Activated T-helper 17 cell treated with anti-CD3 and anti-CD28 coated beads, Interleukin-2, amount 50 U/mL, for 72 hours (primary cell): Measurements from ENCODE around the gene OR6J1. TPM values are rescaled to one million over a fixed set of nuclear protein-coding genes. Genes with fewer than 3 reads are reported as not detected.

ENCODE experiments used
- ATAC-seq: fragments of 150-1000 bp; cut with Tn5 transposase; replicated peaks from 2 replicates; pipeline ENCODE4 v1.10.0; 2021; ENCODE audit warnings: mild to moderate bottlenecking, moderate library complexity
- H3K27ac Mint-ChIP-seq: one replicate; pipeline ENCODE4 v1.8.0; 2022; ENCODE audit warnings: mixed read lengths
- H3K27me3 Mint-ChIP-seq: one replicate; pipeline ENCODE4 v1.8.0; 2022; ENCODE audit warnings: mixed read lengths
- H3K36me3 Mint-ChIP-seq: one replicate; pipeline ENCODE4 v1.8.0; 2022; ENCODE audit warnings: low read depth, mild to moderate bottlenecking, mixed read lengths
- H3K4me1 Mint-ChIP-seq: one replicate; pipeline ENCODE4 v1.8.0; 2022; ENCODE audit warnings: mixed read lengths
- H3K4me3 Mint-ChIP-seq: one replicate; pipeline ENCODE4 v1.8.0; 2022; ENCODE audit warnings: mild to moderate bottlenecking, mixed read lengths
- H3K9me3 Mint-ChIP-seq: one replicate; pipeline ENCODE4 v1.8.0; 2022; ENCODE audit warnings: mixed read lengths
- total RNA-seq, 2 donors: library from RNA; stranded (reverse); gene quantifications; one replicate each; pipeline ENCODE4 v1.2.3, GENCODE V29; 2022

Gene OR6J1
- total RNA-seq, 2 donors from 2014 or later: not detected

- H3K4me1 Mint-ChIP-seq: peaks cover 11% of the 10 kb centered on the region
- H3K36me3 Mint-ChIP-seq: peaks cover 97% of the 10 kb centered on the region
- ATAC-seq: no peak
- no peaks in the 10 kb centered on the region for H3K27me3 Mint-ChIP-seq
- no peak overlapping the region for H3K27ac Mint-ChIP-seq
- H3K4me3 Mint-ChIP-seq: no peak overlapping the region
- H3K9me3 Mint-ChIP-seq: no peaks in the 10 kb centered on the region
These were observed 37.8 kb downstream of the OR6J1 start for GRCh38 chr14:22606380-22606779.

GRCh38 chr14:22602862-22603261, 41.3 kb downstream of the OR6J1 start:
- Mint-ChIP-seq H3K4me1 (peaks cover 26% of the 10 kb centered on the region), H3K27ac (peak overlapping the region; percentile 32), H3K9me3 (no peaks in the 10 kb centered on the region), H3K4me3 (no peak overlapping the region), H3K27me3 (no peaks in the 10 kb centered on the region), H3K36me3 (peaks cover 86% of the 10 kb centered on the region)
- ATAC-seq: no peak

- H3K4me1 Mint-ChIP-seq: peaks cover 26% of the 10 kb centered on the region
- H3K27me3 Mint-ChIP-seq: no peaks in the 10 kb centered on the region
- no peak overlapping the region for H3K4me3 Mint-ChIP-seq
- peaks cover 78% of the 10 kb centered on the region for H3K36me3 Mint-ChIP-seq
- no peak for ATAC-seq
- no peaks in the 10 kb centered on the region for H3K9me3 Mint-ChIP-seq
- peak overlapping the region; percentile 32 for H3K27ac Mint-ChIP-seq
These were observed 42.2 kb downstream of the OR6J1 start for GRCh38 chr14:22601996-22602395.

GRCh38 chr14:22601456-22601855, 42.7 kb downstream of the OR6J1 start:
- H3K4me3 Mint-ChIP-seq: no peak overlapping the region
- H3K9me3 Mint-ChIP-seq: no peaks in the 10 kb centered on the region
- H3K36me3 Mint-ChIP-seq: peaks cover 72% of the 10 kb centered on the region
- H3K27me3 Mint-ChIP-seq: no peaks in the 10 kb centered on the region
- no peak for ATAC-seq
- peaks cover 26% of the 10 kb centered on the region for H3K4me1 Mint-ChIP-seq
- no peak overlapping the region for H3K27ac Mint-ChIP-seq

- H3K27me3 Mint-ChIP-seq: no peaks in the 10 kb centered on the region
- no peak overlapping the region for H3K27ac Mint-ChIP-seq
- H3K4me3 Mint-ChIP-seq: peak overlapping the region; percentile 99
- H3K4me1 Mint-ChIP-seq: peaks cover 26% of the 10 kb centered on the region
- no peak for ATAC-seq
- H3K36me3 Mint-ChIP-seq: peaks cover 58% of the 10 kb centered on the region
- no peaks in the 10 kb centered on the region for H3K9me3 Mint-ChIP-seq
These were observed 44.1 kb downstream of the OR6J1 start for GRCh38 chr14:22600027-22600426.

GRCh38 chr14:22599349-22599748, 44.8 kb downstream of the OR6J1 start:
- Mint-ChIP-seq H3K4me3 (peak overlapping the region; percentile 99), H3K27ac (peak overlapping the region; percentile 94), H3K9me3 (no peaks in the 10 kb centered on the region), H3K4me1 (peaks cover 26% of the 10 kb centered on the region), H3K36me3 (peaks cover 51% of the 10 kb centered on the region), H3K27me3 (no peaks in the 10 kb centered on the region)
- ATAC-seq: no peak

GRCh38 chr14:22598896-22599244, 45.3 kb downstream of the OR6J1 start:
- Mint-ChIP-seq H3K36me3 (peaks cover 46% of the 10 kb centered on the region), H3K27me3 (no peaks in the 10 kb centered on the region), H3K4me1 (peaks cover 26% of the 10 kb centered on the region), H3K4me3 (peak overlapping the region; percentile 99), H3K9me3 (no peaks in the 10 kb centered on the region), H3K27ac (peak overlapping the region; percentile 94)
- ATAC-seq: peak; percentile 85

GRCh38 chr14:22598099-22598895, 45.9 kb downstream of the OR6J1 start, which contains the start of gene ABHD4:
ABHD4 (plus strand) TSS chr14:22598300; CDS start chr14:22598307, 7 bp downstream.
- no peaks in the 10 kb centered on the region for H3K9me3 Mint-ChIP-seq
- H3K27me3 Mint-ChIP-seq: no peaks in the 10 kb centered on the region
- peak; percentile 96 for ATAC-seq
- H3K4me1 Mint-ChIP-seq: peaks cover 26% of the 10 kb centered on the region
- peak within 1 kb of the TSS; percentile 94 for H3K27ac Mint-ChIP-seq
- peak within 1 kb of the TSS; percentile 99 for H3K4me3 Mint-ChIP-seq
- H3K36me3 Mint-ChIP-seq: peaks cover 41% of the 10 kb centered on the region

- peak overlapping the region; percentile 99 for H3K4me3 Mint-ChIP-seq
- H3K27ac Mint-ChIP-seq: peak overlapping the region; percentile 94
- peaks cover 35% of the 10 kb centered on the region for H3K36me3 Mint-ChIP-seq
- peak; percentile 30 for ATAC-seq
- no peaks in the 10 kb centered on the region for H3K9me3 Mint-ChIP-seq
- no peaks in the 10 kb centered on the region for H3K27me3 Mint-ChIP-seq
- peaks cover 21% of the 10 kb centered on the region for H3K4me1 Mint-ChIP-seq
These were observed 46.4 kb downstream of the OR6J1 start for GRCh38 chr14:22597771-22598098.

- peak overlapping the region; percentile 94 for H3K27ac Mint-ChIP-seq
- peaks cover 30% of the 10 kb centered on the region for H3K36me3 Mint-ChIP-seq
- H3K4me1 Mint-ChIP-seq: peaks cover 18% of the 10 kb centered on the region
These were observed 46.9 kb downstream of the OR6J1 start for GRCh38 chr14:22597265-22597664.

GRCh38 chr14:22596354-22596879, 47.7 kb downstream of the OR6J1 start:
- no peak overlapping the region for H3K27ac Mint-ChIP-seq
- ATAC-seq: no peak
- H3K36me3 Mint-ChIP-seq: peaks cover 23% of the 10 kb centered on the region
- no peaks in the 10 kb centered on the region for H3K9me3 Mint-ChIP-seq
- no peak overlapping the region for H3K4me3 Mint-ChIP-seq
- H3K4me1 Mint-ChIP-seq: peaks cover 18% of the 10 kb centered on the region
- H3K27me3 Mint-ChIP-seq: no peaks in the 10 kb centered on the region

More at GRCh38 chr14:22597265-22597664, 46.9 kb downstream of the OR6J1 start:
- Mint-ChIP-seq H3K27me3 (no peaks in the 10 kb centered on the region), H3K9me3 (no peaks in the 10 kb centered on the region), H3K4me3 (peak overlapping the region; percentile 99)
- no peak for ATAC-seq

- H3K9me3 Mint-ChIP-seq: no peaks in the 10 kb centered on the region
- no peaks in the 10 kb centered on the region for H3K27me3 Mint-ChIP-seq
- H3K4me3 Mint-ChIP-seq: no peak overlapping the region
- H3K27ac Mint-ChIP-seq: no peak overlapping the region
- peaks cover 13% of the 10 kb centered on the region for H3K36me3 Mint-ChIP-seq
- no peak for ATAC-seq
- H3K4me1 Mint-ChIP-seq: peaks cover 10% of the 10 kb centered on the region
These were observed 49.9 kb downstream of the OR6J1 start for GRCh38 chr14:22594156-22594716.

GRCh38 chr14:22593601-22594000, 50.6 kb downstream of the OR6J1 start:
- no peak overlapping the region for H3K27ac Mint-ChIP-seq
- no peaks in the 10 kb centered on the region for H3K27me3 Mint-ChIP-seq
- no peak for ATAC-seq
- H3K36me3 Mint-ChIP-seq: peaks cover 13% of the 10 kb centered on the region
- no peaks in the 10 kb centered on the region for H3K9me3 Mint-ChIP-seq
- no peak overlapping the region for H3K4me3 Mint-ChIP-seq
- peaks cover 9% of the 10 kb centered on the region for H3K4me1 Mint-ChIP-seq

- peaks cover 9% of the 10 kb centered on the region for H3K4me1 Mint-ChIP-seq
These were observed 51.0 kb downstream of the OR6J1 start for GRCh38 chr14:22593189-22593588.

More at GRCh38 chr14:22593189-22593588, 51.0 kb downstream of the OR6J1 start:
- no peak for ATAC-seq
- no peak overlapping the region for H3K27ac Mint-ChIP-seq
- H3K36me3 Mint-ChIP-seq: peaks cover 14% of the 10 kb centered on the region
- H3K4me3 Mint-ChIP-seq: no peak overlapping the region
- no peaks in the 10 kb centered on the region for H3K27me3 Mint-ChIP-seq
- no peaks in the 10 kb centered on the region for H3K9me3 Mint-ChIP-seq
